ENCODE data around the gene DCTN2.
"Not testable (repeated sequence)": the region's sequence is repeated elsewhere in the genome, so short reads cannot be mapped to it uniquely, and the experiment has no call there.

The DCTN2 gene

GRCh38 chr12:57507796-57508195 lies 39.2 kb downstream of the DCTN2 start:
- not testable (repeated sequence) for H3K4me3 ChIP-seq (ENCODE audit: low read length); H3K4me1 ChIP-seq (ENCODE audit: control insufficient read depth, insufficient read depth, low read length); H3K27me3 ChIP-seq (replicated peaks; ENCODE audit: control insufficient read depth, insufficient read depth, low read length); H3K9ac ChIP-seq (ENCODE audit: low read length); H3K9me3 ChIP-seq (ENCODE audit: control insufficient read depth, low read length); DNase-seq (ENCODE audit: low read depth)
- H3K36me3 ChIP-seq (ENCODE audit: control insufficient read depth, insufficient read depth, low read length, severe bottlenecking) = peaks cover 78% of the 10 kb centered on the region

- not testable (repeated sequence) for H3K4me3 ChIP-seq (ENCODE audit: low read length); H3K9me3 ChIP-seq (ENCODE audit: control insufficient read depth, low read length); H3K4me1 ChIP-seq (ENCODE audit: control insufficient read depth, insufficient read depth, low read length); DNase-seq (ENCODE audit: low read depth); H3K9ac ChIP-seq (ENCODE audit: low read length); H3K27me3 ChIP-seq (replicated peaks; ENCODE audit: control insufficient read depth, insufficient read depth, low read length)
- H3K36me3 ChIP-seq (ENCODE audit: control insufficient read depth, insufficient read depth, low read length, severe bottlenecking) = peaks cover 78% of the 10 kb centered on the region
Observed at GRCh38 chr12:57506541-57506940, 40.5 kb downstream of the DCTN2 start.

- H3K36me3 ChIP-seq (ENCODE audit: control insufficient read depth, insufficient read depth, low read length, severe bottlenecking) = peaks cover 86% of the 10 kb centered on the region
- not testable (repeated sequence) for DNase-seq (ENCODE audit: low read depth); H3K9ac ChIP-seq (ENCODE audit: low read length); H3K4me1 ChIP-seq (ENCODE audit: control insufficient read depth, insufficient read depth, low read length); H3K9me3 ChIP-seq (ENCODE audit: control insufficient read depth, low read length); H3K4me3 ChIP-seq (ENCODE audit: low read length); H3K27me3 ChIP-seq (replicated peaks; ENCODE audit: control insufficient read depth, insufficient read depth, low read length)
Observed at GRCh38 chr12:57502311-57502969, 44.6 kb downstream of the DCTN2 start.

- Histone ChIP-seq H3K4me3 (ENCODE audit: low read length) (no peak overlapping the region), H3K9me3 (ENCODE audit: control insufficient read depth, low read length) (no peaks in the 10 kb centered on the region), H3K27me3 (replicated peaks; ENCODE audit: control insufficient read depth, insufficient read depth, low read length) (no peaks in the 10 kb centered on the region), H3K9ac (ENCODE audit: low read length) (no peak overlapping the region), H3K36me3 (ENCODE audit: control insufficient read depth, insufficient read depth, low read length, severe bottlenecking) (peaks cover 82% of the 10 kb centered on the region), H3K4me1 (ENCODE audit: control insufficient read depth, insufficient read depth, low read length) (no peaks in the 10 kb centered on the region)
- DNase-seq (ENCODE audit: low read depth) = no peak
Observed at GRCh38 chr12:57500213-57500612, 46.8 kb downstream of the DCTN2 start.

GRCh38 chr12:57498571-57498970 lies 48.4 kb downstream of the DCTN2 start:
- Histone ChIP-seq H3K9me3 (ENCODE audit: control insufficient read depth, low read length) (no peaks in the 10 kb centered on the region), H3K27me3 (replicated peaks; ENCODE audit: control insufficient read depth, insufficient read depth, low read length) (no peaks in the 10 kb centered on the region), H3K36me3 (ENCODE audit: control insufficient read depth, insufficient read depth, low read length, severe bottlenecking) (peaks cover 69% of the 10 kb centered on the region), H3K4me1 (ENCODE audit: control insufficient read depth, insufficient read depth, low read length) (no peaks in the 10 kb centered on the region), H3K4me3 (ENCODE audit: low read length) (no peak overlapping the region), H3K9ac (ENCODE audit: low read length) (no peak overlapping the region)
- DNase-seq (ENCODE audit: low read depth) = no peak

- Histone ChIP-seq H3K9ac (ENCODE audit: low read length) (no peak overlapping the region), H3K4me3 (ENCODE audit: low read length) (no peak overlapping the region), H3K27me3 (replicated peaks; ENCODE audit: control insufficient read depth, insufficient read depth, low read length) (no peaks in the 10 kb centered on the region), H3K9me3 (ENCODE audit: control insufficient read depth, low read length) (no peaks in the 10 kb centered on the region), H3K4me1 (ENCODE audit: control insufficient read depth, insufficient read depth, low read length) (no peaks in the 10 kb centered on the region), H3K36me3 (ENCODE audit: control insufficient read depth, insufficient read depth, low read length, severe bottlenecking) (peaks cover 65% of the 10 kb centered on the region)
- DNase-seq (ENCODE audit: low read depth) = no peak
Observed at GRCh38 chr12:57498132-57498502, 48.9 kb downstream of the DCTN2 start.

GRCh38 chr12:57497223-57498131 lies 49.5 kb downstream of the DCTN2 start:
- H3K9ac ChIP-seq (ENCODE audit: low read length) = no peak overlapping the region
- no peak for DNase-seq (ENCODE audit: low read depth)
- no peaks in the 10 kb centered on the region for H3K9me3 ChIP-seq (ENCODE audit: control insufficient read depth, low read length)
- H3K27me3 ChIP-seq (replicated peaks; ENCODE audit: control insufficient read depth, insufficient read depth, low read length) = no peaks in the 10 kb centered on the region
- H3K4me3 ChIP-seq (ENCODE audit: low read length) = no peak overlapping the region
- H3K4me1 ChIP-seq (ENCODE audit: control insufficient read depth, insufficient read depth, low read length) = no peaks in the 10 kb centered on the region
- peaks cover 64% of the 10 kb centered on the region for H3K36me3 ChIP-seq (ENCODE audit: control insufficient read depth, insufficient read depth, low read length, severe bottlenecking)

- H3K4me1 ChIP-seq (ENCODE audit: control insufficient read depth, insufficient read depth, low read length) = no peaks in the 10 kb centered on the region
- H3K9ac ChIP-seq (ENCODE audit: low read length) = no peak overlapping the region
- H3K4me3 ChIP-seq (ENCODE audit: low read length) = no peak overlapping the region
- H3K36me3 ChIP-seq (ENCODE audit: control insufficient read depth, insufficient read depth, low read length, severe bottlenecking) = peaks cover 63% of the 10 kb centered on the region
- no peaks in the 10 kb centered on the region for H3K9me3 ChIP-seq (ENCODE audit: control insufficient read depth, low read length)
- DNase-seq (ENCODE audit: low read depth) = no peak
- H3K27me3 ChIP-seq (replicated peaks; ENCODE audit: control insufficient read depth, insufficient read depth, low read length) = no peaks in the 10 kb centered on the region
Observed at GRCh38 chr12:57496822-57497221, 50.2 kb downstream of the DCTN2 start.

- DNase-seq (ENCODE audit: low read depth); H3K9me3 ChIP-seq (ENCODE audit: control insufficient read depth, low read length); H3K4me1 ChIP-seq (ENCODE audit: control insufficient read depth, insufficient read depth, low read length); H3K4me3 ChIP-seq (ENCODE audit: low read length); H3K9ac ChIP-seq (ENCODE audit: low read length); H3K27me3 ChIP-seq (replicated peaks; ENCODE audit: control insufficient read depth, insufficient read depth, low read length): not testable (repeated sequence)
- peaks cover 63% of the 10 kb centered on the region for H3K36me3 ChIP-seq (ENCODE audit: control insufficient read depth, insufficient read depth, low read length, severe bottlenecking)
Observed at GRCh38 chr12:57495051-57495701, 51.8 kb downstream of the DCTN2 start.

- Histone ChIP-seq H3K4me1 (ENCODE audit: control insufficient read depth, insufficient read depth, low read length) (peaks cover 9% of the 10 kb centered on the region), H3K27me3 (replicated peaks; ENCODE audit: control insufficient read depth, insufficient read depth, low read length) (no peaks in the 10 kb centered on the region), H3K9me3 (ENCODE audit: control insufficient read depth, low read length) (no peaks in the 10 kb centered on the region), H3K36me3 (ENCODE audit: control insufficient read depth, insufficient read depth, low read length, severe bottlenecking) (peaks cover 47% of the 10 kb centered on the region), H3K4me3 (ENCODE audit: low read length) (no peak overlapping the region), H3K9ac (ENCODE audit: low read length) (no peak overlapping the region)
- no peak for DNase-seq (ENCODE audit: low read depth)
Observed at GRCh38 chr12:57491393-57492280, 55.4 kb downstream of the DCTN2 start.

Measured in adipocyte (in vitro differentiated cells).